Endothelial cell of umbilical vein (primary cell): Measurements from ENCODE around the gene TTBK1. TPM values are rescaled to one million over a fixed set of nuclear protein-coding genes. Genes with fewer than 3 reads are reported as not detected.

ENCODE experiments used
- BruUV-seq: library from RNA; stranded (reverse); fragments of 400-500 nt; replicated peaks from 2 replicates; lab custom pipeline; 2021; lab: Mats Ljungman, UMichigan
- CTCF ChIA-PET: fragments of 300-600, 350-600 bp; sonication (Branson Sonifier 250); formaldehyde crosslinking; loops from one replicate; lab custom pipeline; 2021; ENCODE audit warnings: antibody characterized with exemption, inconsistent platforms; lab: Charles Lee
- POLR2A ChIA-PET: fragments of 300-600, 350-600 bp; sonication (Branson Sonifier 250); formaldehyde crosslinking; loops from one replicate; lab custom pipeline; 2021; ENCODE audit warnings: antibody characterized with exemption, inconsistent platforms; lab: Charles Lee
- DNase-seq: peaks from one replicate; pipeline ENCODE4 v3.0.0-alpha.2; 2011; ENCODE audit warnings: low read depth, low spot score
- FAIRE-seq: peaks from 2 replicates; lab custom pipeline; 2011; peaks lifted over from hg19 to GRCh38; lab: Jason Lieb, UNC
- H2AFZ ChIP-seq: 2 replicates; pipeline ENCODE4 v1.6.0; 2012; ENCODE audit warnings: low read depth, low read length, control low read depth, inconsistent platforms
- H3K27ac ChIP-seq: 2 replicates; pipeline ENCODE4 v1.5.1; 2011; ENCODE audit warnings: low read depth, mild to moderate bottlenecking, control low read depth, low read length, moderate library complexity; ENCODE audit not compliant: insufficient read depth
- H3K27me3 ChIP-seq, 2 experiments: 2 replicates each; pipeline versions ENCODE4 v1.6.0 to v1.6.1; 2011; ENCODE audit warnings: low read length in 2 of 2, mixed read lengths in 1 of 2; ENCODE audit not compliant: control insufficient read depth in 2 of 2, insufficient read depth in 2 of 2
- H3K36me3 ChIP-seq, 2 experiments: 2 replicates in 1 of 2; 3 replicates in 1 of 2; pipeline ENCODE4 v1.5.1; 2011; ENCODE audit warnings: low read length in 2 of 2, mild to moderate bottlenecking in 1 of 2, moderate library complexity in 1 of 2; ENCODE audit not compliant: control insufficient read depth in 2 of 2, insufficient read depth in 2 of 2; ENCODE audit errors: extremely low read depth in 1 of 2
- H3K4me1 ChIP-seq: 3 replicates; pipeline ENCODE4 v1.5.1; 2011; ENCODE audit warnings: mild to moderate bottlenecking, low read length; ENCODE audit not compliant: control insufficient read depth, insufficient read depth; ENCODE audit errors: extremely low read depth
- H3K4me2 ChIP-seq: 2 replicates; pipeline ENCODE4 v1.6.1; 2011; ENCODE audit warnings: low read length, control low read depth, mixed read lengths; ENCODE audit not compliant: insufficient read depth
- H3K4me3 ChIP-seq, 3 experiments: fragments of 200-600 bp in 1 of 3; sonication (generic), shearing (Covaris generic) in 1 of 3; replicated peaks in 1 of 3; 2 replicates each; pipeline ENCODE4 v1.5.1; 2011 to 2016; ENCODE audit warnings: control low read depth in 3 of 3, low read length in 3 of 3, mild to moderate bottlenecking in 2 of 3, inconsistent platforms in 1 of 3, low read depth in 1 of 3, moderate library complexity in 1 of 3; ENCODE audit not compliant: insufficient read depth in 1 of 3
- H3K79me2 ChIP-seq: 2 replicates; pipeline ENCODE4 v1.6.0; 2012; ENCODE audit warnings: low read length, inconsistent platforms; ENCODE audit not compliant: control insufficient read depth, insufficient read depth
- H3K9ac ChIP-seq: replicated peaks from 2 replicates; pipeline ENCODE3; 2011; ENCODE audit warnings: low read length, control low read depth; ENCODE audit not compliant: insufficient read depth; ENCODE audit errors: extremely low read depth
- H3K9me1 ChIP-seq: replicated peaks from 3 replicates; pipeline ENCODE4 v1.6.0; 2011; ENCODE audit warnings: mild to moderate bottlenecking, low read length; ENCODE audit not compliant: control insufficient read depth, insufficient read depth; ENCODE audit errors: extremely low read depth
- H3K9me3 ChIP-seq: replicated peaks from 2 replicates; pipeline ENCODE4 v1.5.1; 2012; ENCODE audit warnings: low read length, inconsistent platforms; ENCODE audit not compliant: control insufficient read depth, insufficient read depth
- H4K20me1 ChIP-seq: replicated peaks from 2 replicates; pipeline ENCODE3; 2011; ENCODE audit warnings: mild to moderate bottlenecking, low read length; ENCODE audit not compliant: control insufficient read depth, insufficient read depth; ENCODE audit errors: extremely low read depth
- EZH2 ChIP-seq: IDR thresholded peaks from 2 replicates; pipeline ENCODE4 v1.6.1; 2012; ENCODE audit warnings: borderline replicate concordance, low read depth, mild to moderate bottlenecking, moderate library complexity, low read length, inconsistent platforms; ENCODE audit not compliant: severe bottlenecking
- FOS ChIP-seq: IDR thresholded peaks from 2 replicates; pipeline ENCODE4 v1.6.1; 2011; ENCODE audit warnings: mild to moderate bottlenecking, low read length, moderate library complexity, borderline replicate concordance; ENCODE audit not compliant: insufficient read depth
- GATA2 ChIP-seq: IDR thresholded peaks from 2 replicates; pipeline ENCODE4 v1.7.0; 2011; ENCODE audit warnings: low read depth, mild to moderate bottlenecking, moderate library complexity, mixed read lengths, low read length; ENCODE audit not compliant: insufficient read length, insufficient read depth
- JUN ChIP-seq: IDR thresholded peaks from 2 replicates; pipeline ENCODE4 v1.6.1; 2011; ENCODE audit warnings: borderline replicate concordance, low read depth; ENCODE audit not compliant: insufficient read length, insufficient read depth
- MYC ChIP-seq: IDR thresholded peaks from one replicate; pipeline ENCODE4 v1.6.1; 2011; ENCODE audit warnings: mild to moderate bottlenecking, low read depth, low read length
- POLR2A ChIP-seq: IDR thresholded peaks from 2 replicates; pipeline ENCODE4 v1.6.1; 2012; ENCODE audit warnings: low read depth, mild to moderate bottlenecking, control low read depth, low read length
- POLR2AphosphoS5 ChIP-seq: IDR thresholded peaks from 2 replicates; pipeline ENCODE4 v1.6.1; 2012; ENCODE audit warnings: low read depth, mild to moderate bottlenecking, control low read depth, low read length, moderate library complexity; ENCODE audit not compliant: insufficient read depth
- dilution Hi-C: fragments of 300-500 bp; cut with MboI; formaldehyde crosslinking; loops from one replicate; pipeline ENCODE4 v1.15.0; 2019; ENCODE audit warnings: low sequenced_read_pairs; ENCODE audit not compliant: extremely low pct_ligation_motif_present
- intact Hi-C: fragments of 100-400 bp; cut with micrococcal nuclease; formaldehyde crosslinking; loops from one replicate; pipeline ENCODE4 v1.10.0; 2022
- polyA plus RNA-seq, 4 experiments: library from polyadenylated mRNA; depleted of rRNA in 3 of 4; stranded (reverse) in 3 of 4; unstranded in 1 of 4; fragments of >200 nt; gene quantifications; 2 replicates each; pipeline versions ENCODE4 v1.2.1 to v1.2.3, GENCODE V29; 2011 to 2012; ENCODE audit warnings: missing spikeins in 1 of 4
- total RNA-seq: library from RNA; stranded (reverse); gene quantifications from 2 replicates; pipeline ENCODE4 v1.2.3, GENCODE V29; 2021
- TF ChIP-seq, protein P1 (sequence below): IDR thresholded peaks from 2 replicates; pipeline ENCODE4 v1.6.1; 2011; ENCODE audit not compliant: insufficient read depth, insufficient read length
- TF ChIP-seq, protein P2 (sequence below), 2 donors: IDR thresholded peaks; 1 replicate in 1 of 2; 2 replicates in 1 of 2; pipeline ENCODE4 v1.5.1; 2011; ENCODE audit warnings: low read length in 2 of 2, mild to moderate bottlenecking in 2 of 2, moderate library complexity in 2 of 2, control low read depth in 1 of 2, inconsistent platforms in 1 of 2, low read depth in 1 of 2; ENCODE audit not compliant: insufficient read depth in 1 of 2; ENCODE audit errors: extremely low read depth in 1 of 2

The TTBK1 gene
- total and polyA plus RNA-seq, 2 donors (not counting 3 experiments of a cell fraction or from before 2014, with no cell fraction given): 0.06 TPM; not detected in 1

DNA sequence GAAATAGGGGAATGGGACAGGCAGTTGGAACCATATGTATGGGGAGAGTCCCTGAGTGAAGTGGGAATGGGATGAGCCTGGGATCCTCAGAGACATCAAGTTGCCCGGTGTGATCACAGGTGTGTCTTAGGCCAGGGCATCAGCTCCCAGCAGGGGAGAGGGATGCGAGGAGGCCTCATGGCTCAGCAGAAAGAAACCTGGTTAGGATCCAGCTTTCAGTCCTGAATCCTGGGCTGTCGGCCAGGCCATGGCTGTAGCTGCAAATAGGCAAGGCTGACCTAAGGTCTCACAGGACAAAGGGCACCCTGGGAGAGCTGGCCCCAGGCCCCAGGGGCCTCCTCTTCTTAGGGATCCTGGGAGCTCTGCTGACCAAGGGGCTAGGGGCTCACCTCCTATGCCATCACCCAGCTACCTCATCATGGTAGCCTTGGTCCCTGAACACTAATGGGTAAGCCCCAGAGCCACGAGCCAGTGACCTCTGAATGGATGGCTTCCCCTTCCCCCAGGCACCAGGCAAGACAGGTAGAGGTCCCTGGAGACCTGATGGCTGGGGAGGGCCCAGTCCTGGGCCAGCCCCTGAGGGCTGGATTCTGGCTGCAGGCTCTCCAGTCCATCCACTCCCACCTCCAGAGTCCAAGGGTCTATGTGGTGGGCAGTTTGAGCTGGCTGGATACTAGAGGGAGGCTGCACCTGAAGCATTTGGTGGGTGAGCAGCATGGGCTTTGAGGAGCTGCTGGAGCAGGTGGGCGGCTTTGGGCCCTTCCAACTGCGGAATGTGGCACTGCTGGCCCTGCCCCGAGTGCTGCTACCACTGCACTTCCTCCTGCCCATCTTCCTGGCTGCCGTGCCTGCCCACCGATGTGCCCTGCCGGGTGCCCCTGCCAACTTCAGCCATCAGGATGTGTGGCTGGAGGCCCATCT, 54.6 kb downstream of the TTBK1 start, which contains the start of gene SLC22A7:
TSS of gene SLC22A7 (plus strand) at position 617 of the 921 bp plus-strand sequence. CDS start at position 716, 99 bp downstream.
- BruUV-seq: no TSS peak
- no peak for FAIRE-seq

More for the DNA sequence above, 54.6 kb downstream of the TTBK1 start, which contains the start of gene SLC22A7:
- H4K20me1 ChIP-seq: no peaks in the 10 kb centered on the region
- dilution Hi-C loops (no loop called here), intact Hi-C loops (no loop called here)
- H3K79me2 ChIP-seq: no peaks in the 10 kb centered on the region
- ChIA-PET CTCF (interaction anchor here (0.8 to 1.7 kb wide), 7 partner anchors 8 to 80 kb away, joined by 3 to 6 read pairs (median 4); partner anchors contain the start of gene DNPH1), POLR2A (no interaction called here)
- no peaks in the 10 kb centered on the region for H3K9me1 ChIP-seq
- H3K9me3 ChIP-seq: no peaks in the 10 kb centered on the region
- DNase-seq: no peak
- no peak within 1 kb of the TSS for H3K27ac ChIP-seq
- no peak within 1 kb of the TSS for H3K9ac ChIP-seq
- H3K4me2 ChIP-seq: no peak within 1 kb of the TSS
- H3K4me3 ChIP-seq: no peak within 1 kb of the TSS
- H2AFZ ChIP-seq: no peak within 1 kb of the TSS
- no peaks in the 10 kb centered on the region for H3K36me3 ChIP-seq
- H3K27me3 ChIP-seq: peaks cover 0 to 16% of the 10 kb centered on the region in 2 experiments
- H3K4me1 ChIP-seq: no peaks in the 10 kb centered on the region
- TF ChIP-seq POLR2A (no peak), FOS (no peak), GATA2 (no peak), POLR2AphosphoS5 (no peak), JUN (no peak), EZH2 (no peak), MYC (no peak)
- TF ChIP-seq, protein P1, sequence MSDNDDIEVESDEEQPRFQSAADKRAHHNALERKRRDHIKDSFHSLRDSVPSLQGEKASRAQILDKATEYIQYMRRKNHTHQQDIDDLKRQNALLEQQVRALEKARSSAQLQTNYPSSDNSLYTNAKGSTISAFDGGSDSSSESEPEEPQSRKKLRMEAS: no peak
- TF ChIP-seq, protein P2, sequence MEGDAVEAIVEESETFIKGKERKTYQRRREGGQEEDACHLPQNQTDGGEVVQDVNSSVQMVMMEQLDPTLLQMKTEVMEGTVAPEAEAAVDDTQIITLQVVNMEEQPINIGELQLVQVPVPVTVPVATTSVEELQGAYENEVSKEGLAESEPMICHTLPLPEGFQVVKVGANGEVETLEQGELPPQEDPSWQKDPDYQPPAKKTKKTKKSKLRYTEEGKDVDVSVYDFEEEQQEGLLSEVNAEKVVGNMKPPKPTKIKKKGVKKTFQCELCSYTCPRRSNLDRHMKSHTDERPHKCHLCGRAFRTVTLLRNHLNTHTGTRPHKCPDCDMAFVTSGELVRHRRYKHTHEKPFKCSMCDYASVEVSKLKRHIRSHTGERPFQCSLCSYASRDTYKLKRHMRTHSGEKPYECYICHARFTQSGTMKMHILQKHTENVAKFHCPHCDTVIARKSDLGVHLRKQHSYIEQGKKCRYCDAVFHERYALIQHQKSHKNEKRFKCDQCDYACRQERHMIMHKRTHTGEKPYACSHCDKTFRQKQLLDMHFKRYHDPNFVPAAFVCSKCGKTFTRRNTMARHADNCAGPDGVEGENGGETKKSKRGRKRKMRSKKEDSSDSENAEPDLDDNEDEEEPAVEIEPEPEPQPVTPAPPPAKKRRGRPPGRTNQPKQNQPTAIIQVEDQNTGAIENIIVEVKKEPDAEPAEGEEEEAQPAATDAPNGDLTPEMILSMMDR (IDR thresholded peaks at IDR 0.05; ENCODE audit: extremely low read depth in 1 of 2, insufficient read depth in 1 of 2, low read depth in 1 of 2, low read length in 2 of 2): no peak
